Neural crest cell (in vitro differentiated cells): ENCODE results near the gene RALGAPB. TPM values are rescaled to one million over a fixed set of nuclear protein-coding genes. Genes with fewer than 3 reads are reported as not detected.

Source experiments
- DNase-seq: peaks from one replicate; pipeline ENCODE4 v3.0.0; 2021; ENCODE audit warnings: low read depth, mixed read lengths, low spot score
- H3K27ac Mint-ChIP-seq: one replicate; pipeline ENCODE4 v1.8.0; 2021; ENCODE audit warnings: mild to moderate bottlenecking, mixed read lengths; ENCODE audit not compliant: unreplicated experiment
- H3K27me3 Mint-ChIP-seq: 2 replicates; pipeline ENCODE4 v1.8.0; 2021; ENCODE audit warnings: low read depth, mild to moderate bottlenecking, mixed read lengths
- H3K36me3 Mint-ChIP-seq: 2 replicates; pipeline ENCODE4 v1.8.0; 2021; ENCODE audit warnings: low read depth, mild to moderate bottlenecking, mixed read lengths
- H3K4me1 Mint-ChIP-seq: 2 replicates; pipeline ENCODE4 v1.8.0; 2021; ENCODE audit warnings: mixed read lengths
- H3K4me3 Mint-ChIP-seq: one replicate; pipeline ENCODE4 v1.8.0; 2021; ENCODE audit warnings: mild to moderate bottlenecking, mixed read lengths
- H3K9me3 Mint-ChIP-seq: 2 replicates; pipeline ENCODE4 v1.8.0; 2021; ENCODE audit warnings: mixed read lengths
- CTCF ChIP-seq: fragments of 200-600 bp; sonication (generic); conservative IDR thresholded peaks from 2 replicates; pipeline ENCODE4 v1.5.0; 2021; ENCODE audit warnings: antibody characterized with exemption, mild to moderate bottlenecking
- total RNA-seq: library from RNA; stranded (reverse); gene quantifications from 2 replicates; pipeline ENCODE4 v1.2.1, GENCODE V29; 2021

Gene RALGAPB
- total RNA-seq, 1 donor from 2014 or later = 34.7 TPM

- TF ChIP-seq CTCF = no peak
- DNase-seq = no peak
- Mint-ChIP-seq H3K4me1 (peaks cover 5% of the 10 kb centered on the region), H3K27ac (no peak overlapping the region), H3K9me3 (no peaks in the 10 kb centered on the region), H3K27me3 (peaks cover 26% of the 10 kb centered on the region), H3K4me3 (no peak overlapping the region), H3K36me3 (no peaks in the 10 kb centered on the region)
Measured at GRCh38 chr20:38612751-38613515, 140.3 kb downstream of the RALGAPB start.

- Mint-ChIP-seq H3K27ac (no peak overlapping the region), H3K4me3 (no peak overlapping the region), H3K4me1 (no peaks in the 10 kb centered on the region), H3K36me3 (no peaks in the 10 kb centered on the region), H3K27me3 (peaks cover 35% of the 10 kb centered on the region), H3K9me3 (no peaks in the 10 kb centered on the region)
- DNase-seq = no peak
- no peak for TF ChIP-seq CTCF
Measured at GRCh38 chr20:38615283-38615682, 142.6 kb downstream of the RALGAPB start.

- TF ChIP-seq CTCF = no peak
- Mint-ChIP-seq H3K36me3 (no peaks in the 10 kb centered on the region), H3K4me3 (no peak overlapping the region), H3K9me3 (no peaks in the 10 kb centered on the region), H3K27ac (no peak overlapping the region), H3K4me1 (no peaks in the 10 kb centered on the region), H3K27me3 (peaks cover 38% of the 10 kb centered on the region)
- DNase-seq = no peak
Measured at GRCh38 chr20:38616457-38616856, 143.8 kb downstream of the RALGAPB start.

- no peak for DNase-seq
- Mint-ChIP-seq H3K4me3 (no peak overlapping the region), H3K9me3 (no peaks in the 10 kb centered on the region), H3K36me3 (no peaks in the 10 kb centered on the region), H3K4me1 (no peaks in the 10 kb centered on the region), H3K27me3 (peaks cover 39% of the 10 kb centered on the region), H3K27ac (no peak overlapping the region)
- no peak for TF ChIP-seq CTCF
Measured at GRCh38 chr20:38617011-38617829, 144.6 kb downstream of the RALGAPB start.

- H3K4me3 Mint-ChIP-seq = no peak overlapping the region
Measured at GRCh38 chr20:38617830-38618196, 145.2 kb downstream of the RALGAPB start.

More at GRCh38 chr20:38617830-38618196, 145.2 kb downstream of the RALGAPB start:
- no peaks in the 10 kb centered on the region for H3K9me3 Mint-ChIP-seq
- no peaks in the 10 kb centered on the region for H3K36me3 Mint-ChIP-seq
- H3K27me3 Mint-ChIP-seq = peaks cover 40% of the 10 kb centered on the region
- no peak overlapping the region for H3K27ac Mint-ChIP-seq
- H3K4me1 Mint-ChIP-seq = no peaks in the 10 kb centered on the region
- no peak for TF ChIP-seq CTCF
- no peak for DNase-seq
